Subcutaneous adipose tissue (tissue), 4 donors: Measurements from ENCODE around the gene SH3D21. TPM values are rescaled to one million over a fixed set of nuclear protein-coding genes. Genes with fewer than 3 reads are reported as not detected.

ENCODE experiments used
- total RNA-seq, 4 donors: library from RNA; depleted of rRNA; stranded (reverse); fragments of >200 nt; gene quantifications; one replicate each; pipeline ENCODE4 v1.1.0, GENCODE V29; 2016
- TF ChIP-seq, protein P1 (sequence below): fragments of 450-650 bp; IDR thresholded peaks from one replicate; pipeline ENCODE4 v1.5.1; 2016; ENCODE audit warnings: low read depth, mild to moderate bottlenecking, control low read depth, antibody characterized with exemption, moderate library complexity

The SH3D21 gene
- total RNA-seq, 4 donors from 2014 or later: 0.66 to 3.4 (median 1.5) TPM

DNA sequence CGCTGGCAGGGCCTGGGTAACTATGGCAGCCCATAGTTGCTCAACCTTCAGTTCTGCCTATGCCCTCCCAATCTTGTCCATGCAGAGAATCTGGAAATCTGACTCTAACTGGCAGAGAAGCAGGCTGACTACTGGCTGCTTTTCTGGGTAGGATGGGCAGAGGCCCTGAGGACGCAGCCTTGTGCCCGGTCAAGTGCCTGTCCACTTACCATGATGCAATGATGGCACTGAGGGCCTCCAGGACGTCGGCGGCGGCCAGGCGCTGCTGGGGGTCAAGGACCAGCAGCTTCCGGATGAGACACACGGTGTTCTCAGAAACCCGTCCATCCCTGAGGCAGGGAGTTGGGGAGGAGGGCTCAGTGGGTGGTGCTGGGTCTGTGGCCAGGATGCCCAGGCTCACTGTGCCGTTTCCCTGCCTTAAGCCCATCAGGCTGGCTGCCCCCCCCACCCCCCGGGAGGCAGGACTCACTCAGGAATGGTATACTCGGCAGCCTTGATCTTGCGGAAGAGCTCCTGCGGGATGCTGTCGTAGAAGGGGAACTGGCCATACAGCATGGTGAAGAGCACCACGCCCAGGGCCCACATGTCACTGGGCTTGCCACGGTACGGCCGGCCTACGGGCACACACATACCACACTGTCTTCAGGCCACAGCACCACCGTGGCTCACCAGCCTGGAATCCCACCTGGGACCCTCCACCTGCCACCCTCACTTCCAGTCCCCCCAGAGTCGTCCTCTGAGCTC, 37.7 kb downstream of the SH3D21 start:
- TF ChIP-seq, protein P1, sequence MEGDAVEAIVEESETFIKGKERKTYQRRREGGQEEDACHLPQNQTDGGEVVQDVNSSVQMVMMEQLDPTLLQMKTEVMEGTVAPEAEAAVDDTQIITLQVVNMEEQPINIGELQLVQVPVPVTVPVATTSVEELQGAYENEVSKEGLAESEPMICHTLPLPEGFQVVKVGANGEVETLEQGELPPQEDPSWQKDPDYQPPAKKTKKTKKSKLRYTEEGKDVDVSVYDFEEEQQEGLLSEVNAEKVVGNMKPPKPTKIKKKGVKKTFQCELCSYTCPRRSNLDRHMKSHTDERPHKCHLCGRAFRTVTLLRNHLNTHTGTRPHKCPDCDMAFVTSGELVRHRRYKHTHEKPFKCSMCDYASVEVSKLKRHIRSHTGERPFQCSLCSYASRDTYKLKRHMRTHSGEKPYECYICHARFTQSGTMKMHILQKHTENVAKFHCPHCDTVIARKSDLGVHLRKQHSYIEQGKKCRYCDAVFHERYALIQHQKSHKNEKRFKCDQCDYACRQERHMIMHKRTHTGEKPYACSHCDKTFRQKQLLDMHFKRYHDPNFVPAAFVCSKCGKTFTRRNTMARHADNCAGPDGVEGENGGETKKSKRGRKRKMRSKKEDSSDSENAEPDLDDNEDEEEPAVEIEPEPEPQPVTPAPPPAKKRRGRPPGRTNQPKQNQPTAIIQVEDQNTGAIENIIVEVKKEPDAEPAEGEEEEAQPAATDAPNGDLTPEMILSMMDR: no peak

DNA sequence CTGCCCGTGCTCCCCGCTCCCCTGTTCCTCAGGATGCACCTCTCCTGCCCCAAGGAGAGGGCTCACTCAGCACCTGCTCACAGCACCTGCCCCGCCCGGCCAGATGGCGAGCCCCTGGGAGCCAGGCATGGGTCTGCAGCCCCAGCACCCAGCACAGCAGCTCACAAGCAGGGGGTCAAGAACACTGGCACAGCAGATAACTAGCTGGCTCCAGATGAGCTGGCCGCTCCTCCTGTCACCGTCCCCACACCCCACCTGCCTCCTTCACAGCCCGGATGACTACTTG, 38.2 kb downstream of the SH3D21 start:
- TF ChIP-seq, protein P1: no peak

DNA sequence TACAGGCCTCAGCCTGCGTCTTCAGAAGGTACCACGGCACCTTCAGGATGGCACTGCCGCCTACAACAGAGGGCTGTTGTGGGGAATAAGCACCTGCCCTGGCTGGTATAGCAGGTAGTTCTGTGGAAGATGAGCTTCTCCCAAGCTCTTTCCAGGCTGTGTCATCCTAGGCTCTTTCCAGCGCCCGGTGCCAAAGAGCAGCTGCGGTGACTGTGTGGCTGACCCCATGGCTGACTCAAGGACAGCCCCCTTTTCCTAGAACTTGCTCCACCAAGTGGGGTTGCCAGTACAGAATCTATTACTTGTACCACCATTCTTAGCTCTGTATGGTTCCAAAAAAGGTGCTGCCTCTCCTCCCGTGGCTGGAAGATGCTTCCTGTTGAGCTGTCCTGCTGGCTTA, 39.2 kb downstream of the SH3D21 start:
- TF ChIP-seq, protein P1: no peak

DNA sequence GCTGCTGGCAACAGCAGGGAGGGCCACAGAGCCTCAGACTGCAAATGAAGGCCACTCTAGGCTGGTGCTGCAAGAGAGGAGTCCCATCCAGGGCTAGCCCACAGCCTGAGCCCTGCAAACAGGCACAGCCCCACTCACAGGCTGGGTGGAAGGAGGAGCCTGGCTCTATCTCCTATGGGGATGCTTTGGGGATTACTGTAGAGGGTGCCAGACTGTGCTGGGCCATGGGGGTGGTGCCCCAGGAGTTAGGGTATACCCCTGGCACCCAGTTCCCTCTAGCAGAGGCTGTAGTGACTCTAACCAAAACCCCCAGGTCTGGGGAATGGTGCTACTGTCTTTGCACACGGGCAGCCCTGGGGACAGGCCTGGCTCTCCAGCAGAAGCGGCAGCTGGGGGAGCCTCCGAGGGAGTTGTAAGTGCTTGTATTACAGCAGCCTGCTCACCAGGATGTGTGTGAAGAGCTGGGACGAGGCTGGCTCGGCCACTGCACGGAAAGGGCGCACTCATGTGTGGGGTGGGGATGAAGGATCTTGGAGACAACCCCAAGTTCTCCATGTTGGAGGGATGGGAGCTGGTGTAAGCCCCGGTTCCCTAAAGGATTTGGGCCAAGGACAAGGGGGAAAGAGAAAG, 40.7 kb downstream of the SH3D21 start:
- TF ChIP-seq, protein P1: no peak

DNA sequence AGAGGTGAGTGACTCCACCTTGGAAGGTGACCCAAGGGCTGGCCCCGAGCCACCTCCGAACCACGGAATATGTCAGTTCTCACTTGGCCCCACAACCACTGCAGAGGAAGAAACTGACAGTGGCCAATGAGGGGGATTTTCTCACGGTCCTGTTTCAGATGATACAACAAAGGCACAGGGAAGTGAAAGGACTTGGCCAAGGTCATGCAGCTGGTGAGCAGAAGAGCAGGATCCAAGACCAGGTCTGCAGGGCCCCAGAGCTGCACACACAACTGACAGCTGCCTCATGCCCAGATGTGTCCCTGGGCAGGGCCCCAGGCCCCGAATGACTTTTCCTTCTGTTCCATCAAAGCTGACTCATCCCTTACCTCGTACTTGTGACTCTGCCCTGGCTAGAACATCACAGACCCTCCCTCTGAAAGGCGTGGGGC, 43.1 kb downstream of the SH3D21 start:
- TF ChIP-seq, protein P1: no peak

DNA sequence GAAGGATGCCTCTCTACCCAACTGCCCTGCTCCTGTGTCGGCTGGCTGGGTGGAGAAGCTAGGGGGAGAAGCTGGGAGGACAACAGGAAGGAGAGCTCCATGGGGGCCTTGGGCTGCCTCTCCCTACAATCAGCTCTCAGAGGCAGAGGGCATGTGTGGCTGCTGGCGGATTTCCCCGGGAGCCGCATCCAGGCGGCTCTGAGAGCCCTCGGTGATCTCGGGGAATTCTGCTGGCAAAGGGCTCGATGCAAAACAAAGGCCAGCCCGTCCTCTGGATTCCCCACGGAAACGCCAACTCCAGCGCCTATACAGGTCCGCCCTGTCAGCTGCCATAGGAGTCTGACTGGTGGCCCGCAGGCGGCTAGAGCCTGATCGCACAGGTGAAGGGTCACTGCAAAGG, 43.7 kb downstream of the SH3D21 start:
- TF ChIP-seq, protein P1: no peak

DNA sequence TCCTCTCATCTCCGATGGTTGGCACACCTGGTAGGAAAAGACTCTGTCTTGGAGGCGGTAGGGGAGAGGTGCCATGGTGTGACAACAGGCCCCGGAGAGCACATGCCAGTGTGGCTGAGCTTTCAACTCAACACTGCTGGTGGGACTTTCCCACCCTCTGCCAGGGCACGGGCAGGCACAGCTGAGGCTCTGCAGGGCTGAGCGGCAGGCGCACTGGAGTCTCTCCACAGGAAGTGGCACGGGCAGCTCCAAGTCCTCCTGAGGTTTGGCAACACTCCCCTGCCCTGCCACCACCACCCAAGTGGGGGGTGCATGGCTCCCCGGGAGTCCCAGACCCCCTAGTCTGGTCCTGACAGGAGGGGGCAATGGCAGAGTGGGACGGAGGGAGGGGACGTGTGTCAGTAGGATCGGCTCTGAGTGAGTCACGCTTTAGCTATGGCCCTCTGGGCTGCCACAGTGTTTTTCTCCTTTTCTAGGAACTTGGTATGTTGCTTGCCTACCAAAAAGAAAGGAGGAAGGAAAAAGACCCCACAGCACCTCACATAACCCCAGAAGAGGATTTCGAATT, 44.6 kb downstream of the SH3D21 start:
- TF ChIP-seq, protein P1: no peak
